Limb (tissue), 2 donors: ENCODE results near the gene SNX13.
"Not testable (repeated sequence)": the region's sequence is repeated elsewhere in the genome, so short reads cannot be mapped to it uniquely, and the experiment has no call there.

Source experiments
- DNase-seq, 2 donors: peaks; one replicate each; pipeline ENCODE4 v3.0.0-alpha.2; 2016; ENCODE audit errors: extremely low spot score in 2 of 2

Gene SNX13

DNA sequence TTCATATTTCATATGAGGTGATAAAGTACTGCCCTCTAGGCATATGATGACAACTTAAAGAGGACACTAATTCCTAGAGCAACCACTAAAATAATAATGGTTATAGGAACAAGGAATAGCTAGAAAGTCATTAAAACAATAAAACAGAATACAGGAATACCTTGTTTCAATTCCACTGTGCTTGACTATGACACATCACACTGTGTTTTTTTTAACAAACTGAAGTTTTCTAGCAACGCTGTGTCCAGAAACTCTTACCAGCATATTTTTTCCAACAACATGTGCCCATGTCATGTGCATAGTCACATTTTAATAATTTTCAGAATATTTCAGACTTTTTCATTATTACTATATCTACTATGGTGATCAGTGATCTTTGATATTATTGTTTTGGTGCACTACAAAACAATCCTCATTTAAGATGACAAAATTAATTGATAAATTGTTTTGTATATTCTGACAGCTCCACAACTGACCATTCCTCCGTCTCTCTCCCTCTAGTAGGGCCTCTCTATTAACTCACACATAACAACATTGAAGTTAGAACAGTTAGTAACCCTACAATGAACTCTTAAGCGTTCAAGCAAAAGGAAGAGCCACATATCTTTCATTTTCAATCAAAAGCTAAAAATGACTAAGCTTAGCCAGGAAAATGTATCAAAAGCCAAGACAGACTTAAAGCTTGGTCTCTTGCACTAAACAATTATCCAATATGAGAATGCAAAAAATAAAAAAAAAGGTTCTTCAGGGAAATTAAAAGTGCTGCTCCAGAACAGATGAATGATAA is 85.8 kb downstream of the SNX13 start:
- no peak for DNase-seq

DNA sequence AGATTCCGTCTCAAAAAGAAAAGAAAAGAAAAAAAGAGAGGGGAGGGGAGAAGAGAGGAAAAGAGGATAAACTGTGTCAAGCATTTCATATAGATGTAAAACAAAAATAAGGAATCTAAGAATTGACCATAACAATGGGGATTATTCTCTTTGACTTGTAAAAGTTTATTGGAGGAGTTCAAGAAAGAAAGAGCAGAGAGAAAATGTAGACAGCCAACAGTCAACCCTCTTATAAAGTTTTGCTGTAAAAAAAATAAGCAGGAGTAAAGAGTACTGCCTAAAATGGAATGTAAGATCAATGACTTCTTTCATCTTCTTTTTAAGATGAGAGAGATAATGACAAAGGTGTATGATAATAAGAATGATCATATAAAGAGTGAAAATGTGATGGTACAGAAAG is 87.9 kb downstream of the SNX13 start:
- no peak for DNase-seq

DNA sequence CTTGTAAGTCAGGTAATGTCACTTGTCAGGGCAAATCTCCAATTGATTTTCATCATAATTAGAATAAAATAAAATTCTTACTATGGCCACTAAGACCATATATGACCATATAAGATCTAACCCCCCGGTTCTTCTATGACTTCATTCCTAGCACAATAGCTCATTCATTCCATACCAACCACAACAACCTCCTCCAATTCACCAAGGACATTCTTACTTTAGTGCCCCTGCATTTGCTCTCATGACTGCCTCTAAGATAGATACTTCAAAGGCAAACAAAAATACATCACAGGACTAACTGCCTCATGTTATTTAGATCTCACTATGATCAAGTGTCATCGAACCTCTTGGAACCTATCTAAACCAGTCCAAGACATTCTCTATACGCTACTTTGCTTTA is 90.8 kb downstream of the SNX13 start:
- DNase-seq, result no peak

DNA sequence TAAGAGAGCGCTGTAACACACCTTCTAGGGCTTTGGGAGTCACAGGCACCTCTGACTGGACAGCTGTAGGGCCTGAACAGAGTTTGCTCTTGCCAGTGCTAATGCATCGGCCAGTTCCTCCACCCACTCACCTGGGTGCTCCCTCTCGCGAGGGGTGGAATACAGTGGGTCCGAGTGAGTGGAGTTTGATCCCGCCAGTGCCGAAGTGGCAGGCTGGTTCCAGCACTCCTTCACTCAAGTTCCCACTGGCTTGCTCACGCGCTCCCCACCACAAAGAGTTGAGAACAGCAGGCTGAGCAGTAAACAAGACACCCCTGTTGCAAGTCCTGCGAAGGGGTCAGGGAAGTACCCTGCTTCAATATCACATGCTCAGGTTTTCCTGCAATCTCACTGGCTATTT is 91.8 kb downstream of the SNX13 start:
- no peak for DNase-seq

DNA sequence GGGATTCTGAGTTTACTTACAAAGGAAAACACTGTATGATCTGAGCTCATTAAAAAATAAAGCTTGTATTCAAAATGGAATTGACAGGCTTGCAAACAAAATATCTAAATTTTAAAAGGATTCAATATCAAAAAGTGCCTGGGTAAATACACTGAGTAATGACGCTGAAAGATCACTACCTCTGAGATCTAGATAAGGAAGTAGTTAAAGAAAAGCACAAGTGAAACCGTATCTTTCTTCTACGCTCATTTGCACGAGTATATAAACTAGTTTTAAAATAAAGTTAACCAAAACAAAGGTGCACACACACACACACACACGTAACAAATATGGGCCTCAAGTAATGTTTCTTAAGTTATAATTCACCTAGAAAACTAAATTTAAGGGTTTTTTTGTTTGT is 93.4 kb downstream of the SNX13 start:
- no peak for DNase-seq

DNA sequence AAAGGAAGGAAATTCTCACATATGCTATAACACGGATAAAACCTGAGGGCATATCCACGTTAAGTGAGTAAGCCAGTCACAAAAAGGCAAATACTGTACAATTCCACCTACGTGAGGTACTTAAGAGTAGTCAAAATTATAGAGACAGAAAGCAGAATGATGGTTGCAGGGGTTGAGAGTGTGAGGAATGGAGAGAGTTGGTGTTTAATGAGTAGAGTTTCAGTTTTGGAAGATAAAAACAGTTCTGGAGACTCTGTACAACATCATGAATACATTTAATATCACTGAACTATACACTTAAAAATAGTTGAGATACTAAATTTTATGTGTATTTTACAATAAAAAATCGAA is 95.1 kb downstream of the SNX13 start:
- no peak for DNase-seq

DNA sequence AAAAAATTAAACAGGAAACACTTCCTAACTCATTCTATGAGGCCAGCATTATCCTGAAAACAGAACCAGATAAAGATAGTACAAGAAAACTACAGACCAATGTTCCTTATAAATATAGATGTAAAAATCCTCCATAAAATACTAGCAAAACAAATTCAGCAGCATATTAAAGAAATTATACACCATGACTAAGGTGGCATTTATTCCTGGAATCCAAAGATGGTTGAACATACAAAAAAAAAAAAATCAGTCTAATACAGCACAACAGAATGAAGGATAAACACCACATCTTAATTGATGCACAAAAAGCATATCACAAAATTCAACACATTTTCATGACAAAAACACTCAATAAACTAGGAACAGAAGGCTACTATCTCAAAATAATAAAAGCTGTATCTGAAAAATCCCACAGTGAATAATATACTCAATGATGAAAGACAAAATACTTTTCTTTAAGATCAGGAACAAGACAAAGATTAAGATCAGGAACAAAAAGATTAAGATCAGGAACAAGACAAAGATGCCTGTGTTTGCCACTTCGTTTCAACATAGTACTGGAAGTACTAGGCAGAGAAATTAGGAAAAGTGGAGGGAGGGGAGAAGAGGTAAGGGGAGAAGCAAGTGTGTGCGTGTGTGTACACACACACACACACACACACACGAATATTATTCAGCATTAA is 95.6 kb downstream of the SNX13 start:
- no peak for DNase-seq

DNA sequence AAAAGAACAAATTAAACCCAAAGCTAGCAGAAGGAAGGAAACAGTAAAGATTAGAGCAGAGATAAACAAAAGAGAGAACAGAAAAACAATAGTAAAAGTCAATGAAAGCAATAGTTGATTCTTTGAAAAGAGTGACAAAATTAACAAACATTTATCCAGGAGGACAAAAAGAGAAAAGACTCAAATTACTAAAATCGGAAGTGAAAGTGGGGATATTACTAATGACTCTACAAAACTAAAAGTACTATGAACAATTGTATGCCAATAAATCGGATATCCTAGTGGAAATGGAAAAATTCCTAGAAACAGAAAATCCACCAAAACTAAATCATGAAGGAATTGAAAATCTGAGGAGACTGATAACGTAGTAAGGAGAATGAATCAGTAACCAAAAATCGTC is 96.3 kb downstream of the SNX13 start:
- no peak for DNase-seq

DNA sequence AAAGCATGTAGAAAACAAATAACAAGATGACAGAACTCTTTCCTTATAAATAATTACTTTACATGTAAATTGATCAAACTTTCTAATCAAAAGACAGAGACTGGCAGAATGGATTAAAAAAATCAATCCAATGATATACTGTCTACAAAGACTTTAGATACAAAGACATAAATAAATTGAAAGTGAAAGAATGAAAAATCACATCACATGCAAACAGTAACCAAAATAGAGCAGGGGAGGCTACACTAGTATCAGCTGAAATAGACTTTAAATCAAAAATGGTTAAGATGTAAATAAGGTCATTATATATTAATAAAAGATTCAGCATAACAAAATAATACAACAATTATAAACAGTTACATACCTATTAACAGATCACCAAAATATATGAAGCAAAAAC is 97.3 kb downstream of the SNX13 start:
- DNase-seq, result no peak

DNA sequence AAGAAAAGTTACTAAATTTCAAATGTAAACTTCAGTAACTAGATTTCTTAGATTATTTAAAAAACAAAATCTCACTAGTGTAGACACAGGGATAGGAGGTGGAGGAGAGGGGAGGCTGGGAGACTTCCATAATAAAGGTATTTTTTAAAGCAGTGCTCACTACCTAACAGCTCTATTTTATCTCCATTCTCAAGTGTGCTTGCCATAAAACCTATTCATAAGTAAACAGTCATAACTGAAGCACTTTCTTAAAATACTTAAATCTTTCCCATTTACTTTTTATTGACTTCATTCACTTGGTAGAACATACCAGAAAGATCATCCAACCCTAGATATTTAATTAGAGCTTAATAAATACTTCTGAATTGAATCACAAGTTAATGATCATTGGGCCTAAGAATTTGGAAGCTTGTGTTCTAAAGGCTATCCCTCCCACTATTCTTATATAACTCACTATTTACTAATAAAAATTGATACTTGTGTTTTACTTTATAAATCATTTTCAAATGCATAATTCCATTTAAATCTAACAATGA is 107.4 kb downstream of the SNX13 start:
- no peak for DNase-seq

DNA sequence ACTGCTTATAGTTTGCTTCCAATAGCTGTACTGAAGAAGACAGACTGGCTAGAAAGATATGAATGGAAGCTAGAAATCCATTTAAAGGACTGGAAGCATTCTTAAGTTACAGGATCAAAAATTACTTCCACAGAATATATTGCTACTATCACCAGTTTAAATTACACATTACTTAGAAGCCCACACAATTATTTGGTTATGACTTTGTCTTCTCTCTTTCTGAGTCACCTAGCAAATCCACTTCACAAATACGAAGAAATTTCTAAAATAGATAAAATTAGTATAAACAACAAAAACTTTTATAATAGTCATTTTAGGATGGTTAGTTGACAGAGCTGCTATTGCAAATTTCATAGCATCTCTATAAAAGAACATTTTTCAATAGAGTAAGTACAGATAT is 108.1 kb downstream of the SNX13 start:
- DNase-seq, result no peak

DNA sequence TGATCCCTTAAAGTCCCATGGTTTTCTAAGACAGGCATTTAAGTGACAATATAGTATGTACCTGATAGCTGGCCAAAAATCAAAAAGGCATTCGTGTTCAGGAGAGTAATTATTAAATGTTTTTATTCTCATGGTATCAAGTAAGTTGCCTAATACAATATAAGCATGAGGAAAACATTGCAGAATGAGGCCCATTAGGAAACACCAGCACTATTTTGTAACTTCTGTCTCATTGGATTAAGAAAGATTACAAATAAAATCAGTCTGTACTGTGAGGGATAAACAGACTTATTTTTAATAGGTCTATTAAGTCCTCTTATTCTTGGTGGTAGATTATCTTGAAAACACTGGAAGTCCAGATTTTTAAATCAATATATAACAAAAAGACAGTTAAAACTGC is 110.1 kb downstream of the SNX13 start:
- DNase-seq, result no peak

DNA sequence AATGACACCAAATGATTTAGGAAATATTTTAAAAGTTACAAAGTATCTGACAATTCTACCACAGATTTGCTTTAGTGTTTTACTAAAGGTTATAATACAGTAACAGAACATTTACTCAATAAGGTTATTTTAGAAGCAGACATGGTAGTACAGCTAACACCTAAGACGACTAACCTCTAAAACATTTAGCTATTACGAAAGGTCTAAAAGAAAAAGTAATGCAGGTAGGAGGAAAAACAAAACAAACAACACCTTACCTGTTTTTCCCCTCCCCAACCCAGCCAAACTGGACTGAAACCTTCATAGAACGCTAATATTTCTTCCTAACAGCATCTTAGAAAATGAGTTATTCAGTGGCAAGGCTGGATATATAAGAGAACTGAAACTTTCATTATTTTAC is 111.3 kb downstream of the SNX13 start:
- DNase-seq, result no peak

DNA sequence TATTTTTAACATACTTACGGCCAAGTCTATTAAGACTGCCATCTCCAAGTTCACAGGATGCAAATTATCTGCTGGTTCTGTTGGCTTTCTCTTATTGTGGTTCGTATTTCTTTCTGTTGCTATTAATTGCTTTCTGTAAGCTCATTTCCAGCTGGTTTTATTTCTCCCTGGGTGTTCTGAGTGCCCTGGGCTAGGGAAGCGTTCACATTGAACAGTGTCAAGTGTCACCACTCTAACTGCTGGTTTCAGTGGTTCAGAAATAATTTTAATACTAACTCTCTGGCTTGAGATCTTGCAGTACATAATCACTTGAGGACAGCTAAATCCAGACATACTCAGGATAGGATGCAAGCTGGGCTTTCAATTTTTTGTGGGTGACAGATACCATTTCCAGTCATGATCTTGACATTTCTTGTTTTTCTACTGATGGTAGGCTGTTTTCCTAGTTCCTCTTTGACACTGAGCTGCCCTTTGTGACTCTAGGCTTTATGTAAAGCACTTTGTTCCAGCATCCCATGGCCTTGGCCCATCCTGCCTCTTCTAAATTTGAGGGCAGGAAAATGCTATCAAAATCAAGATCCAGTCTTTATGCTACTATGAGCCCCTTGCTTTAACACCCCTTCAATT is 117.6 kb downstream of the SNX13 start:
- no peak for DNase-seq

DNA sequence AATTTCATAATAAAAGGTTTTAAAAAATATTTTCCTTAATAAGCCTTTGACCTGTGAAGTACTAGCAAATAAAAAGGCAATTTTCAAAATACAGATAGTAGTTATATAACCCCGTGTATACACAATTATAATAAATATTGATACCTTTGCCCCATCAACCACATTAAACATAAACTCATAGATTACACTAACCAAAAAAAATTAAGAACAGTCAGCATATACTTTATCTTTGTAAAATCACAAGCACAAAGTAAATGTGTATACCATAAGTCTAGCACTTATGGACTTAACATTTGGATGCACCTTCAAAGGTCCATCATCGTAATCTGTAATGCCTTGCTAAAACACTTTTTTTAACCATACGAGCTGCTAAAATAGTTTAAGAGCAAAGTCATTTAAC is 123.4 kb downstream of the SNX13 start:
- no peak for DNase-seq

DNA sequence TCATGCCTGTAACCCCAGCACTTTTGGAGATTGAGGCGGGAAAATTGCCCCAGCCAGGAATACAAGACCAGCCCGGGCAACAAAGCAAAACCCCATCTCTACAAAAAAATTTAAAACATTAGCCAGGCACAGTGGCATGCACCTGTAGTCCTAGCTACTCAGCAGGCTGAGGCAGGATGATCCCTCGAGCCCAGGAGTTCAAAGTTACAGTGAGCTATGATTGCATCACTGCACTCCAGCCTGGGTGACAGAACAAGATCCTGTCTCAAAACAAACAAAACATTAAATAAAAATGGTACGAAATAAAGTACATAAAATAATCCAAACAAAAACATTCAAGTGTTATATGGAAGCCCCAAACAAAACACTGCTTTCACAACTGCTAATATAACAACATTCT is 125.0 kb downstream of the SNX13 start:
- DNase-seq, result no peak

DNA sequence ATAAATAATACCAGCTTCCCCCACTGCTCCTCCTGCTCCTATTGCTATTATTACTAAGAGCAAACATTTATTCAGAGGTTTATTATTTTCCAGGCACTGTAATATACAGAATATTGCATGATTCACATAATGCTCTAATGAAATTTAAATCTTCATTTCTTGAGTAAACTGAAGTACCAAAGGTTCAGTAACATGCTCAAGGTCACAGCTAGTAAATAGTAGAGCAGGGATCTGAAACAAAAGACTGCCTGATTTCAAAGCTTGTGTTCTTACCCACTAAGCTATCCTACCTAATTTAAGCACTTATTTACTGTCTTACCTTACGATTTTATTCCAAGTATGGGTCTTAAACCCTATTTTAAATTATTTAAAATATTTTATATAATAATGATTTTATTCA is 126.2 kb downstream of the SNX13 start:
- DNase-seq, result no peak

DNA sequence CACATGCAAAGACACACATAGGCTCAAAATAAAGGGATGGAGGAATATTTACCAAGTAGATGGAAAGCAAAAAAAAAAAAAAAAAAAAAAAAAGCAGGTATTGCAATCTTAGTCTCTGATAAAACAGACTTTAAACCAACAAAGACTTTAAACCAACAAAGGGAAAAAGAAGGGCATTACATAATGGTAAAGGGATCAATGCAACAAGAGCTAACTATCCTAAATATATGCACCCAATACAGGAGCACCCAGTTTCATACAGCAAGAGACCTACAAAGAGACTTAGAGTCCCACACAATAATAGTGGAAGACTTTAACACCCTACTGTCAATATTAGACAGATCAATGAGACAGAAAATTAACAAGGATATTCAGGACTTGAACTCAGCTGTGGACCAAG is 131.1 kb downstream of the SNX13 start:
- not testable (repeated sequence) for DNase-seq

DNA sequence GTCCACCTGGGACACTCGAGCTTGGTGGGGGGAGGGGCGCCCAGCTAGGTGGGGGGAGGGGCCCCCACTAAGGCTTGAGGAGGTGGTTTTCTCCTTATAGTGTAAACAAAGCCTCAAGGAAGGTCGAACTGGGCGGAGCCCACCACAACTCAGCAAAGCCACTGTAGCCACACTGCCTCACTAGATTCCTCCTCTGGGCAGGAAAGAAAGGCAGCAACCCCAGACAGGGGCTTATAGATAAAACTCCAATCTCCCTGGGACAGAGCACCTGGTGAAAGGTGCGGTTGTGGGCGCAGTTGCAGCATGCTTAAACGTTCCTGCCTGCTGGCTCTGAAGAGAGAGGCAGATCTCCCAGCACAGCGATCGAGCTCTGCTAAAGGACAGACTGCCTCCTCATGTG is 133.1 kb downstream of the SNX13 start:
- no peak for DNase-seq

DNA sequence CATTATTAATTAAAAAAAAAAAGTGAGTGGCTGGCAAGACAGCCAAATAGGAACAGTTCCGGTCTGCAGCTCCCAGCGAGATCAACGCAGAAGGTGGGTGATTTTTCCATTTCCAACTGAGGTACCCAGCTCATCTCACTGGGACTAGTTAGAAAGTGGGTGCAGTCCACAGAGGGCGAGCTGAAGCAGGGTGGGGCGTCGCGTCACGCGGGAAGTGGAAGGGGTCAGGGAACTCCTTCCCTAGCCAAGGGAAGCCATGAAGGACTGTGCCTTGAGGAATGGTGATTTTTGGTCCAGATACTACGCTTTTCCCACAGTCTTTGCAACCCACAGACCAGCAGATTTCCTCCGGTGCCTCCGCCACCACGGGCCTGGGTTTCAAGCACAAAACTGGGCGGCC is 133.7 kb downstream of the SNX13 start:
- no peak for DNase-seq

DNA sequence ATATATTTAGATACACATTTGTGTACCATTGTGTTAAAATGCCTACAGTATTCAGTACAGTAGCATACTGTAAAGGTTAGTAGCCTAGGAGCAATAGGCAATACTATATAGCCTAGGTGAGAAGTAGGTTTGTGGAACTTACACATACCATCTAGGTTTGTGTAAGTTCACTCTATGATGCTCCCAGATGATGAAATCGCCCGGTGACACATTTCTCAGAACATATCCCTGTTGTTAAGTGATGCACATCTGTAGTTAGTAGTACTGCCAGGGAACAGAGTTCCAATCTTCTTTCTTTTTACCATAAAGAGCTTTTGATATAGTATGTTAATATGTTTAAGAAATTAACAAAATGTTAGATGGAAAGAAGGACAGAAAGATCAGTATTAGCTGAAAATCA is 138.2 kb downstream of the SNX13 start:
- DNase-seq, result no peak

DNA sequence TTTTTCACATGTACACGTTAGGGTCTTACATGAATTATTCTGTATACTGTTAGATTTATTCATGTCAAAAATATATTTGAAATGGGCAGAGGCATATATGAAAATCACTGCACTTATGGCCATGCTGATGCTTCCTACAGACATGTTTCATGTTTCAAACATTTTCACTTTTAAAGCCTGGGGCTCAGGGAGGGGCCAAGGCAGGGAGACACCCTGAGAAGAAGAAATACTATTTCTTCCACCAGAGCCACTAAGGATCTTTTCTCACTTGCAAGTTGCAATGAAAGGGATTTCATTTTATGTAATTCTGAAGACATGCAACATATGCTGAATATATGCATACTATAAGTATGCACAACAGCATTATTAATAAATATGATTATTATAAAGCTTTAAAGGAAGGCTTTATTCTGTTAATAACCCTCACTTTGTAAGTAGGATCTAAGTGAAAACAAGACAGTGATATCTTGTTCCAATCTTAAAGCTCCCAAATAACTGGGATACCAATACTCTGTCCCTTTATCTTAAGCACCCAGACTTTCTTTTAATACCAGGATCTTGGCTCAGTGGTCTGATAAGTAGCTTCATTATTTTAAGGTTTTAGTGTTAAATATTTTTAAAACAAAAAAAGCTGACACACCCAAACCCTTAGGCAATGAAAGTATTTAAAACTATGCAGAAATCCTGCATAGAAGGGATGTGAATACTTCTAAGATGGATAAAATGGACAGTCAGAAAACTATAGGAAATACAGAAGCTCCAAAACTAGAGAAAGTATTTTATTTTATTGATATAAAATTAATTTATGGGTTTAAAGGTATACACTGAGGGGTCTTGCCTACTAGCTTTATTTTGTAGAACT is 148.0 kb downstream of the SNX13 start:
- DNase-seq, result no peak
